CD14-positive monocyte (primary cell): ENCODE data around the gene PRRC2A. TPM values are rescaled to one million over a fixed set of nuclear protein-coding genes. Genes with fewer than 3 reads are reported as not detected.

Experiments
- DNase-seq, 3 donors: peaks; one replicate each; pipeline ENCODE4 v3.0.0-alpha.2; 2011 to 2022
- H2AFZ ChIP-seq: 2 replicates; pipeline ENCODE4 v1.6.0; 2012; ENCODE audit warnings: mild to moderate bottlenecking, low read depth, low read length, inconsistent platforms; ENCODE audit not compliant: insufficient read depth, poor library complexity, severe bottlenecking
- H3K27ac ChIP-seq, 2 donors: 1 replicate in 1 of 2; 2 replicates in 1 of 2; pipeline ENCODE4 v1.5.1; 2012 to 2013; ENCODE audit warnings: low read length in 2 of 2, control low read depth in 1 of 2, inconsistent platforms in 1 of 2, low read depth in 1 of 2, mild to moderate bottlenecking in 1 of 2
- H3K27me3 ChIP-seq, 2 donors: one replicate each; pipeline versions ENCODE4 v1.6.0 to v1.6.1; 2011 to 2013; ENCODE audit warnings: low read length in 2 of 2; ENCODE audit not compliant: control insufficient read depth in 2 of 2, insufficient read depth in 2 of 2
- H3K36me3 ChIP-seq, 2 donors: replicated peaks in 1 of 2; 1 replicate in 1 of 2; 2 replicates in 1 of 2; pipeline versions ENCODE4 v1.5.1 to v1.6.1; 2012 to 2013; ENCODE audit warnings: low read length in 2 of 2, control low read depth in 1 of 2, inconsistent platforms in 1 of 2, mild to moderate bottlenecking in 1 of 2; ENCODE audit not compliant: insufficient read depth in 2 of 2, control insufficient read depth in 1 of 2
- H3K4me1 ChIP-seq, 2 donors: 1 replicate in 1 of 2; 2 replicates in 1 of 2; pipeline versions ENCODE4 v1.5.1 to v1.6.1; 2012 to 2013; ENCODE audit warnings: low read length in 2 of 2, control low read depth in 1 of 2, inconsistent platforms in 1 of 2, mild to moderate bottlenecking in 1 of 2, moderate library complexity in 1 of 2; ENCODE audit not compliant: insufficient read depth in 2 of 2, control insufficient read depth in 1 of 2
- H3K4me2 ChIP-seq: replicated peaks from 2 replicates; pipeline ENCODE3; 2012; ENCODE audit warnings: low read length, moderate library complexity, mild to moderate bottlenecking; ENCODE audit not compliant: poor library complexity, severe bottlenecking; ENCODE audit errors: extremely low read depth
- H3K4me3 ChIP-seq, 3 experiments: fragments of 200-600 bp in 1 of 3; sonication (generic) in 1 of 3; replicated peaks in 1 of 3; 1 replicate in 2 of 3; 2 replicates in 1 of 3; pipeline ENCODE4 v1.5.1; 2011 to 2013; ENCODE audit warnings: low read length in 3 of 3, mild to moderate bottlenecking in 3 of 3, control low read depth in 2 of 3, low read depth in 2 of 3, inconsistent platforms in 1 of 3, moderate library complexity in 1 of 3
- H3K79me2 ChIP-seq: 2 replicates; pipeline ENCODE4 v1.6.0; 2012; ENCODE audit warnings: mild to moderate bottlenecking, control low read depth, inconsistent platforms, low read length, moderate library complexity; ENCODE audit not compliant: insufficient read depth
- H3K9ac ChIP-seq: 2 replicates; pipeline ENCODE4 v1.6.0; 2017; ENCODE audit warnings: low read length, mild to moderate bottlenecking; ENCODE audit not compliant: insufficient read depth, poor library complexity, severe bottlenecking
- H3K9me3 ChIP-seq, 2 donors: replicated peaks in 1 of 2; 1 replicate in 1 of 2; 2 replicates in 1 of 2; pipeline versions ENCODE4 v1.5.1 to v1.6.1; 2012 to 2013; ENCODE audit warnings: low read length in 2 of 2, control low read depth in 1 of 2; ENCODE audit not compliant: control insufficient read depth in 1 of 2, insufficient read depth in 1 of 2
- H4K20me1 ChIP-seq: 2 replicates; pipeline ENCODE4 v1.6.0; 2012; ENCODE audit warnings: mild to moderate bottlenecking, low read length, control low read depth, moderate library complexity; ENCODE audit not compliant: insufficient read depth
- H3K27ac Mint-ChIP-seq, 7 donors: one replicate each; pipeline ENCODE4 v1.8.0; 2020; ENCODE audit warnings: mild to moderate bottlenecking in 7 of 7, mixed read lengths in 7 of 7, moderate library complexity in 6 of 7, inconsistent platforms in 2 of 7
- H3K27me3 Mint-ChIP-seq, 3 donors: one replicate each; pipeline ENCODE4 v1.8.0; 2021 to 2022; ENCODE audit warnings: low read depth in 3 of 3, mild to moderate bottlenecking in 3 of 3, mixed read lengths in 3 of 3, moderate library complexity in 3 of 3, inconsistent platforms in 1 of 3
- H3K36me3 Mint-ChIP-seq, 2 donors: one replicate each; pipeline ENCODE4 v1.8.0; 2020; ENCODE audit warnings: mixed read lengths in 2 of 2, inconsistent platforms in 1 of 2, mild to moderate bottlenecking in 1 of 2
- H3K4me1 Mint-ChIP-seq: one replicate; pipeline ENCODE4 v1.8.0; 2020; ENCODE audit warnings: mild to moderate bottlenecking, mixed read lengths
- H3K4me3 Mint-ChIP-seq, 2 donors: one replicate each; pipeline ENCODE4 v1.8.0; 2020; ENCODE audit warnings: mild to moderate bottlenecking in 2 of 2, mixed read lengths in 2 of 2, moderate library complexity in 1 of 2
- H3K9me3 Mint-ChIP-seq, 7 donors: one replicate each; pipeline ENCODE4 v1.8.0; 2020 to 2022; ENCODE audit warnings: mixed read lengths in 7 of 7, mild to moderate bottlenecking in 6 of 7, moderate library complexity in 6 of 7, inconsistent platforms in 2 of 7
- WGBS: methylation state at CpG from one replicate; pipeline ENCODE4 v1.1.5; 2013; ENCODE audit warnings: missing lambda C conversion rate; ENCODE audit not compliant: insufficient coverage; 5-methylcytosine and 5-hydroxymethylcytosine counted together
- intact Hi-C, 2 donors: fragments of 100-400 bp; cut with micrococcal nuclease; formaldehyde crosslinking; loops; one replicate each; pipeline versions ENCODE4 v1.15.0 to v1.15.1; 2023
- polyA plus RNA-seq, 3 donors: library from polyadenylated mRNA; depleted of rRNA in 1 of 3; unstranded in 2 of 3; stranded (reverse) in 1 of 3; fragments of 300-500 nt in 2 of 3; fragments of >200 nt in 1 of 3; fragmentation: Illumina TruSeq in 2 of 3; gene quantifications; 1 replicate in 2 of 3; 2 replicates in 1 of 3; pipeline ENCODE4 v1.2.3, GENCODE V29; 2012 to 2021
- TF ChIP-seq, protein P1 (sequence below): fragments of 200-600 bp; IDR thresholded peaks from one replicate; pipeline ENCODE4 v1.8.0; 2022; ENCODE audit warnings: antibody characterized with exemption, mild to moderate bottlenecking

Gene PRRC2A
- polyA plus RNA-seq, 3 donors, result 1.2 to 76.7 (median 2.3) TPM

GRCh38 chr6:31645325-31645724 is 24.8 kb downstream of the PRRC2A start:
- peaks cover 87 to 99% of the 10 kb centered on the region in 2 donors for H3K36me3 Mint-ChIP-seq
- intact Hi-C loops, result no loop called here

DNA sequence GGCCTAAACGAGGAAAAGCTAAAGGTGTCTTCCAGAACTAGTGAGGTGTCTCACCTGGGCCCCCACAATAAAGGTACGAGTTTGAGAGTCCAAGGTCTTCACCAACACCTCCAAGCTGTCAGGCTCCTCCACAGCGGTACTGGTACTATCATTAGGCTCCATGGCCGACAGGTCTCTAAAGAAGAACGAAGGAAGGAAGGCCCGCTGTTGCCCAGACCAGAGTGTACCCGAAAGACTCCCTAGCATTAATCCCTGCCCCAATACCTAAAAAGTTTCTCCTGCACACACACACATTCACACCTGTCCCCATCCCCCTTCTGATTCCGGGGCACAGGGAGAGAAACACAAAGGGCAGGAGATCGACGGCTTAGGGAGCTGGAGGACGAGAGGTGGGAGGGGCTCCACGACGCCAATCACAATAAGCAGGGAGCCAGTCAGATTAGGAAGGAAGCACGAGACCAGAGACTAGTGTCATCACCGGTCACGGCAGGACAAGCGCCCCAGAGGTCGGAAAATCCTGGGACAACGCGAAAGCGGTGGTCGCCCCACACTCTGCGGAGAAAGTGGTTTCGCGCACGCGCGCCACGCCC is 31.2 kb downstream of the PRRC2A start:
- H3K4me2 ChIP-seq, result peak overlapping the region; percentile 88
- no peaks in the 10 kb centered on the region for H3K9me3 Mint-ChIP-seq
- H3K4me1 Mint-ChIP-seq, result peaks cover 28% of the 10 kb centered on the region
- peak overlapping the region; percentile 99 to 100 (median 100) for H3K27ac Mint-ChIP-seq
- peak overlapping the region; percentile 95 for H3K9ac ChIP-seq
- 4% methylated on average over 28 of the region's 29 CpGs for WGBS
- no peaks in the 10 kb centered on the region for H3K9me3 ChIP-seq
- intact Hi-C loops, result loop anchor here (1.0 to 2.0 kb wide), 2 partner anchors 14 to 31 kb away; partner anchors contain the start of gene PRRC2A (in 2 of the 2)
- peaks cover 32% of the 10 kb centered on the region for H4K20me1 ChIP-seq
- peaks cover 0 to 10% (median 5%) of the 10 kb centered on the region in 3 donors for H3K27me3 Mint-ChIP-seq
- TF ChIP-seq, protein P1, sequence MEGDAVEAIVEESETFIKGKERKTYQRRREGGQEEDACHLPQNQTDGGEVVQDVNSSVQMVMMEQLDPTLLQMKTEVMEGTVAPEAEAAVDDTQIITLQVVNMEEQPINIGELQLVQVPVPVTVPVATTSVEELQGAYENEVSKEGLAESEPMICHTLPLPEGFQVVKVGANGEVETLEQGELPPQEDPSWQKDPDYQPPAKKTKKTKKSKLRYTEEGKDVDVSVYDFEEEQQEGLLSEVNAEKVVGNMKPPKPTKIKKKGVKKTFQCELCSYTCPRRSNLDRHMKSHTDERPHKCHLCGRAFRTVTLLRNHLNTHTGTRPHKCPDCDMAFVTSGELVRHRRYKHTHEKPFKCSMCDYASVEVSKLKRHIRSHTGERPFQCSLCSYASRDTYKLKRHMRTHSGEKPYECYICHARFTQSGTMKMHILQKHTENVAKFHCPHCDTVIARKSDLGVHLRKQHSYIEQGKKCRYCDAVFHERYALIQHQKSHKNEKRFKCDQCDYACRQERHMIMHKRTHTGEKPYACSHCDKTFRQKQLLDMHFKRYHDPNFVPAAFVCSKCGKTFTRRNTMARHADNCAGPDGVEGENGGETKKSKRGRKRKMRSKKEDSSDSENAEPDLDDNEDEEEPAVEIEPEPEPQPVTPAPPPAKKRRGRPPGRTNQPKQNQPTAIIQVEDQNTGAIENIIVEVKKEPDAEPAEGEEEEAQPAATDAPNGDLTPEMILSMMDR, result no peak
- no peaks in the 10 kb centered on the region for H3K27me3 ChIP-seq
- peak overlapping the region; percentile 93 to 99 for H3K4me3 Mint-ChIP-seq
- peak overlapping the region; percentile 82 for H2AFZ ChIP-seq
- H3K4me3 ChIP-seq, result peak overlapping the region; percentile 48 to 87 (median 76)
- DNase-seq, result peak; percentile 80 to 93 (median 88)
- H3K36me3 ChIP-seq, result peaks cover 30 to 61% of the 10 kb centered on the region in 2 donors
- peaks cover 83% of the 10 kb centered on the region for H3K79me2 ChIP-seq
- peaks cover 20 to 29% of the 10 kb centered on the region in 2 donors for H3K4me1 ChIP-seq
- peak overlapping the region; percentile 95 to 98 for H3K27ac ChIP-seq
- H3K36me3 Mint-ChIP-seq, result peaks cover 54 to 63% of the 10 kb centered on the region in 2 donors

More at GRCh38 chr6:31645325-31645724, 24.8 kb downstream of the PRRC2A start:
- H3K9me3 Mint-ChIP-seq, result no peaks in the 10 kb centered on the region
- no peak overlapping the region for H2AFZ ChIP-seq
- no peak overlapping the region for H3K9ac ChIP-seq
- H3K27me3 ChIP-seq, result no peaks in the 10 kb centered on the region
- H3K79me2 ChIP-seq, result peaks cover 29% of the 10 kb centered on the region
- H3K4me3 Mint-ChIP-seq, result no peak overlapping the region
- peak overlapping the region in 4 of 7 donors; percentile 27 to 67 (median 34) for H3K27ac Mint-ChIP-seq
- no peak overlapping the region for H3K4me3 ChIP-seq
- no peak overlapping the region for H3K4me2 ChIP-seq
- TF ChIP-seq, protein P1, result no peak
- no peak overlapping the region for H3K27ac ChIP-seq
- H3K9me3 ChIP-seq, result no peaks in the 10 kb centered on the region
- no peak for DNase-seq
- peaks cover 90 to 98% of the 10 kb centered on the region in 2 donors for H3K36me3 ChIP-seq
- H3K4me1 Mint-ChIP-seq, result no peaks in the 10 kb centered on the region
- no peaks in the 10 kb centered on the region for H3K27me3 Mint-ChIP-seq
- no peaks in the 10 kb centered on the region for H3K4me1 ChIP-seq
- H4K20me1 ChIP-seq, result peaks cover 71% of the 10 kb centered on the region
- 98% methylated on average over 9 of the region's 9 CpGs for WGBS
